GM12801 (cell line): ENCODE measurements around the gene CHAD.

Experiments
- CTCF ChIP-seq: IDR thresholded peaks from one replicate; pipeline ENCODE4 v1.5.1; 2011; ENCODE audit warnings: control low read depth; ENCODE audit not compliant: insufficient read length; ENCODE audit errors: extremely low read depth

The CHAD gene

GRCh38 chr17:50458270-50458669, 10.4 kb downstream of the CHAD start:
- TF ChIP-seq CTCF = no peak

GRCh38 chr17:50457621-50458020, 11.1 kb downstream of the CHAD start:
- TF ChIP-seq CTCF = no peak

- no peak for TF ChIP-seq CTCF
Measured at GRCh38 chr17:50453901-50454300, 14.8 kb downstream of the CHAD start.

- TF ChIP-seq CTCF = no peak
Measured at GRCh38 chr17:50452630-50453300, 15.9 kb downstream of the CHAD start.

- TF ChIP-seq CTCF = no peak
Measured at GRCh38 chr17:50451943-50452629, 16.6 kb downstream of the CHAD start.

GRCh38 chr17:50448643-50449042, 20.0 kb downstream of the CHAD start:
- TF ChIP-seq CTCF = no peak

GRCh38 chr17:50447870-50448595, 20.6 kb downstream of the CHAD start:
- no peak for TF ChIP-seq CTCF
